Measurements from ENCODE around the gene TMCC3. TPM values are rescaled to one million over a fixed set of nuclear protein-coding genes. Genes with fewer than 3 reads are reported as not detected.
A peak's percentile ranks its signal among the peaks of the same experiment; 100 is the strongest.

Gene TMCC3
- total RNA-seq, 1 experiment from 2014 or later: 4.0 TPM

DNA sequence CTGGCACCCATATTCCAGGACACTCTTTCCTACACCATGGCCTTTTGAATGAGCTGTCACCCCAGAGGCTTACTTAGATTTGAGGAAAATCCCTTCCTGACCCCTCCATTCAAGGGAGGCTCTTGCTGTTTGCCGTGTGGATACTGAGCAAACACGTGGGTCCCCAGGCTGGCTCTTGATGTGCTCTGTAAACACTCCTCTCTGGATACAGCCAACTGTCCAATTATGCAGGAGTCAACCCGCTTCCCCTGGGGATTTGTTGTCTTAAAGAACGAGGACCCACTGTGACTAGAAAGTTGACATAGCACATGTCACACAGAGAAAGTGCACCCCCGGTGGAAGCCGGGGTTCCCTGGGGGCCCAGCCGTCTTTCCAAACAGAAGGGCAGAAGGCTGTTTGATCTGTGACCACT lies 114.8 kb downstream of the TMCC3 start:
- Mint-ChIP-seq H3K4me3 (ENCODE audit: low read depth, unreplicated experiment) (no peak overlapping the region), H3K27me3 (ENCODE audit: unreplicated experiment) (peaks cover 4% of the 10 kb centered on the region), H3K4me1 (ENCODE audit: low read depth, unreplicated experiment) (peaks cover 18% of the 10 kb centered on the region), H3K36me3 (ENCODE audit: insufficient read depth, unreplicated experiment) (no peaks in the 10 kb centered on the region), H3K27ac (ENCODE audit: unreplicated experiment) (no peak overlapping the region), H3K9me3 (ENCODE audit: low read depth, unreplicated experiment) (no peaks in the 10 kb centered on the region)
- intact Hi-C loops (cut with micrococcal nuclease; ENCODE audit: unreplicated experiment): no loop called here
- DNase-seq: no peak
- BruUV-seq (replicated peaks): no TSS peak
- TF ChIP-seq CTCF (IDR thresholded peaks at IDR 0.05; ENCODE audit: unreplicated experiment): no peak
- CTCF ChIA-PET: no interaction called here

GRCh38 chr12:94534774-94535509 lies 115.4 kb downstream of the TMCC3 start:
- Mint-ChIP-seq H3K27me3 (ENCODE audit: unreplicated experiment) (peaks cover 10% of the 10 kb centered on the region), H3K9me3 (ENCODE audit: low read depth, unreplicated experiment) (no peaks in the 10 kb centered on the region), H3K36me3 (ENCODE audit: insufficient read depth, unreplicated experiment) (no peaks in the 10 kb centered on the region), H3K4me3 (ENCODE audit: low read depth, unreplicated experiment) (no peak overlapping the region), H3K4me1 (ENCODE audit: low read depth, unreplicated experiment) (peaks cover 18% of the 10 kb centered on the region), H3K27ac (ENCODE audit: unreplicated experiment) (peak overlapping the region; percentile 5)
- TF ChIP-seq CTCF (IDR thresholded peaks at IDR 0.05; ENCODE audit: unreplicated experiment): no peak
- intact Hi-C loops (cut with micrococcal nuclease; ENCODE audit: unreplicated experiment): no loop called here
- no TSS peak for BruUV-seq (replicated peaks)
- DNase-seq: no peak
- CTCF ChIA-PET: no interaction called here

- Mint-ChIP-seq H3K36me3 (ENCODE audit: insufficient read depth, unreplicated experiment) (no peaks in the 10 kb centered on the region), H3K4me3 (ENCODE audit: low read depth, unreplicated experiment) (no peak overlapping the region), H3K9me3 (ENCODE audit: low read depth, unreplicated experiment) (no peaks in the 10 kb centered on the region), H3K27me3 (ENCODE audit: unreplicated experiment) (peaks cover 17% of the 10 kb centered on the region), H3K27ac (ENCODE audit: unreplicated experiment) (peak overlapping the region; percentile 5), H3K4me1 (ENCODE audit: low read depth, unreplicated experiment) (peaks cover 18% of the 10 kb centered on the region)
- no peak for TF ChIP-seq CTCF (IDR thresholded peaks at IDR 0.05; ENCODE audit: unreplicated experiment)
- intact Hi-C loops (cut with micrococcal nuclease; ENCODE audit: unreplicated experiment): no loop called here
- no peak for DNase-seq
- BruUV-seq (replicated peaks): no TSS peak
- CTCF ChIA-PET: no interaction called here
Observed at GRCh38 chr12:94534278-94534677, 116.1 kb downstream of the TMCC3 start.

DNA sequence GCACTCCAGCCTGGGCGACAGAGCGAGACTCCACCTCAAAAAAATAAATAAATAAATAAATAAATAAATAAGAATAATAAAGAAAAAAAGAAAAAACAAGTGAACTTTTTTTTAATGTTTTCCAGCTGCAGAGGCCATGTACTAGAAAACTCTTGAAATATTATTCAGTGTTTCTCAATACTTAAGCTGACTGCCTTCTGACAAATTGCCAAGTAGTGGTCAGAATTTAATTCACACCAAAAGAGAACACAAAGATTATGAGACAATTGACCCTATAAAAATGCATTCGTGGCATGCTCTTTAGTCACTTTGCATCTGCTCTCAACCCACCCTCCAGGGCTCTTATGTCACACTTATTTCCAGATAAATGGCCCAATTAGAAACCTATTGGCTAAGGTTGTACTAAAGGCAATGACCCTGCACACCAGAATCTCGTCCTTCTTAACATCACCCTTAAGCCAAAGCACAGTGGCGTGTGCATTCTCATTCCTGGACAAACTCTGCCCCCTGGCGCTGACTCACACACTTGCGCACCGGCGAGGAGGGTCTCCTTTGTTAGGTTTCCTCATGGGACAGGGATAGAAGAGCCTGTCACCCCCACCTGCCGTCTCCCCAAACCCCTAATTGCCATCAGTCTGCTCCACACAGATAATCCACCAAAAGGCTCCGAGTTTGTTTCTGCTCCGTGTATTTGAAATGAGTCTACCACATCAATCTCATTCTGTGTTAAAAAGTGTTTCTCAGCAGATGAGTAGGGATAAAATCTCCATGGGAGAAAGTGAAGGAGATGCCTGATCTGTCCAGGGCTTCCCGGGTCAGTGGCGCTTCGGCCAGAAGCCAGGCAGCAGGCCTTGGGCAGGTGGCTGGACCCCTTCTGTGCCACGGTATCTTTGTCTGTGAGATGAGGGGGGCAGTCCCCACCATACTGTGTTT lies 117.6 kb downstream of the TMCC3 start:
- no peaks in the 10 kb centered on the region for H3K9me3 Mint-ChIP-seq (ENCODE audit: low read depth, unreplicated experiment)
- CTCF ChIA-PET: interaction anchor here (0.9 kb wide), 1 partner anchor 398 kb away, joined by 4 read pairs; no protein-coding TSS in a partner anchor
- H3K4me3 Mint-ChIP-seq (ENCODE audit: low read depth, unreplicated experiment): no peak overlapping the region
- no peak overlapping the region for H3K27ac Mint-ChIP-seq (ENCODE audit: unreplicated experiment)
- intact Hi-C loops (cut with micrococcal nuclease; ENCODE audit: unreplicated experiment): loop anchor here (1.0 kb wide), 2 partner anchors 203 to 398 kb away; no protein-coding TSS in a partner anchor
- no TSS peak for BruUV-seq (replicated peaks)
- no peaks in the 10 kb centered on the region for H3K36me3 Mint-ChIP-seq (ENCODE audit: insufficient read depth, unreplicated experiment)
- H3K27me3 Mint-ChIP-seq (ENCODE audit: unreplicated experiment): peaks cover 25% of the 10 kb centered on the region
- TF ChIP-seq CTCF (IDR thresholded peaks at IDR 0.05; ENCODE audit: unreplicated experiment): peak; percentile 69
- DNase-seq: peak; percentile 80
- H3K4me1 Mint-ChIP-seq (ENCODE audit: low read depth, unreplicated experiment): peaks cover 18% of the 10 kb centered on the region
